ENCODE data around the gene NOL4L.

Gene NOL4L

GRCh38 chr20:32528905-32529670, 56.0 kb downstream of the NOL4L start:
- Histone ChIP-seq H3K27me3 (ENCODE audit: low read length) (no peaks in the 10 kb centered on the region), H3K9ac (ENCODE audit: low read length) (no peak overlapping the region), H3F3A (ENCODE audit: insufficient read depth) (no peaks in the 10 kb centered on the region), H3K4me2 (ENCODE audit: low read depth, low read length, poor library complexity, severe bottlenecking) (no peak overlapping the region), H4K20me1 (ENCODE audit: low read depth, low read length) (no peaks in the 10 kb centered on the region), H3K9me3 (ENCODE audit: insufficient read depth, low read length) (no peaks in the 10 kb centered on the region), H3K4me3 (ENCODE audit: insufficient read depth, low read length, poor library complexity, severe bottlenecking) (no peak overlapping the region), H3K36me3 (ENCODE audit: low read length) (no peaks in the 10 kb centered on the region), H3K9me2 (replicated peaks; ENCODE audit: insufficient read depth, low read length) (no peaks in the 10 kb centered on the region), H2AFZ (ENCODE audit: low read depth, low read length, severe bottlenecking) (no peak overlapping the region), H3K27ac (ENCODE audit: low read depth, low read length) (no peak overlapping the region), H3K79me2 (ENCODE audit: insufficient read depth, low read length) (no peaks in the 10 kb centered on the region)
- TF ChIP-seq CTCF (IDR thresholded peaks at IDR 0.05; ENCODE audit: insufficient read depth, low read length, poor library complexity, severe bottlenecking), result no peak
- no peak for TF ChIP-seq EZH2phosphoT487 (conservative IDR thresholded peaks at IDR 0.05; ENCODE audit: low read length)

GRCh38 chr20:32528171-32528891, 56.8 kb downstream of the NOL4L start:
- TF ChIP-seq CTCF (IDR thresholded peaks at IDR 0.05; ENCODE audit: insufficient read depth, low read length, poor library complexity, severe bottlenecking), result no peak
- TF ChIP-seq EZH2phosphoT487 (conservative IDR thresholded peaks at IDR 0.05; ENCODE audit: low read length), result no peak
- Histone ChIP-seq H3K4me3 (ENCODE audit: insufficient read depth, low read length, poor library complexity, severe bottlenecking) (no peak overlapping the region), H3K9ac (ENCODE audit: low read length) (no peak overlapping the region), H3F3A (ENCODE audit: insufficient read depth) (no peaks in the 10 kb centered on the region), H3K79me2 (ENCODE audit: insufficient read depth, low read length) (no peaks in the 10 kb centered on the region), H3K4me2 (ENCODE audit: low read depth, low read length, poor library complexity, severe bottlenecking) (no peak overlapping the region), H3K27ac (ENCODE audit: low read depth, low read length) (no peak overlapping the region), H3K9me2 (replicated peaks; ENCODE audit: insufficient read depth, low read length) (no peaks in the 10 kb centered on the region), H2AFZ (ENCODE audit: low read depth, low read length, severe bottlenecking) (no peak overlapping the region), H3K27me3 (ENCODE audit: low read length) (no peaks in the 10 kb centered on the region), H3K9me3 (ENCODE audit: insufficient read depth, low read length) (no peaks in the 10 kb centered on the region), H4K20me1 (ENCODE audit: low read depth, low read length) (no peaks in the 10 kb centered on the region), H3K36me3 (ENCODE audit: low read length) (no peaks in the 10 kb centered on the region)

GRCh38 chr20:32527447-32528055, 57.6 kb downstream of the NOL4L start:
- no peak overlapping the region for H3K4me3 ChIP-seq (ENCODE audit: insufficient read depth, low read length, poor library complexity, severe bottlenecking)
- no peaks in the 10 kb centered on the region for H3F3A ChIP-seq (ENCODE audit: insufficient read depth)
- H3K9me3 ChIP-seq (ENCODE audit: insufficient read depth, low read length), result no peaks in the 10 kb centered on the region
- H2AFZ ChIP-seq (ENCODE audit: low read depth, low read length, severe bottlenecking), result no peak overlapping the region
- TF ChIP-seq EZH2phosphoT487 (conservative IDR thresholded peaks at IDR 0.05; ENCODE audit: low read length) (no peak), CTCF (IDR thresholded peaks at IDR 0.05; ENCODE audit: insufficient read depth, low read length, poor library complexity, severe bottlenecking) (no peak)
- no peaks in the 10 kb centered on the region for H3K9me2 ChIP-seq (replicated peaks; ENCODE audit: insufficient read depth, low read length)
- no peaks in the 10 kb centered on the region for H3K27me3 ChIP-seq (ENCODE audit: low read length)
- no peak overlapping the region for H3K27ac ChIP-seq (ENCODE audit: low read depth, low read length)
- no peaks in the 10 kb centered on the region for H3K79me2 ChIP-seq (ENCODE audit: insufficient read depth, low read length)
- no peak overlapping the region for H3K4me2 ChIP-seq (ENCODE audit: low read depth, low read length, poor library complexity, severe bottlenecking)
- no peaks in the 10 kb centered on the region for H4K20me1 ChIP-seq (ENCODE audit: low read depth, low read length)
- H3K9ac ChIP-seq (ENCODE audit: low read length), result no peak overlapping the region
- H3K36me3 ChIP-seq (ENCODE audit: low read length), result no peaks in the 10 kb centered on the region
